ENCODE data around the gene DAW1.

DNA sequence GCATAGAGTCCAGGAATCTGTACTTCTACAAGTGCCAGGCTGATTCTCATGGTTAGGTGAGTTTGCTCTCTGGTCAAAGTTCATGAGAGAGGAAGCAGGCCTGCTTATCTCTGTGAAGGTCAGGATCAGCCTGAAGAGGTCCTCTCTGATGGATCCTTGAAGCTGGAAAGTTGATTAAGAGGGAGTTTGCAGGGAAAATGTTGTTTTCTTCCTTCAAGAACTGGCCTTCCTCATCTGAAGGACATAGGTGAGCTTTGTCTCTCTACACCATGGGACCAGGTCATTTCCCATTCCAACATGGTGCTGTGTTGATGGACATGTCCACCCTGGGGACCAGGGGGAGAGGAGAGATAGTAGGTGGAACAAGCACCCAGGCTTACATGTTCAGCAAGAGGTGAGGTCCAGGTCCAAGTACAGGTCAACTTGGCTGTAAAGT lies 42.9 kb upstream of the DAW1 start:
- TF ChIP-seq, protein P1, sequence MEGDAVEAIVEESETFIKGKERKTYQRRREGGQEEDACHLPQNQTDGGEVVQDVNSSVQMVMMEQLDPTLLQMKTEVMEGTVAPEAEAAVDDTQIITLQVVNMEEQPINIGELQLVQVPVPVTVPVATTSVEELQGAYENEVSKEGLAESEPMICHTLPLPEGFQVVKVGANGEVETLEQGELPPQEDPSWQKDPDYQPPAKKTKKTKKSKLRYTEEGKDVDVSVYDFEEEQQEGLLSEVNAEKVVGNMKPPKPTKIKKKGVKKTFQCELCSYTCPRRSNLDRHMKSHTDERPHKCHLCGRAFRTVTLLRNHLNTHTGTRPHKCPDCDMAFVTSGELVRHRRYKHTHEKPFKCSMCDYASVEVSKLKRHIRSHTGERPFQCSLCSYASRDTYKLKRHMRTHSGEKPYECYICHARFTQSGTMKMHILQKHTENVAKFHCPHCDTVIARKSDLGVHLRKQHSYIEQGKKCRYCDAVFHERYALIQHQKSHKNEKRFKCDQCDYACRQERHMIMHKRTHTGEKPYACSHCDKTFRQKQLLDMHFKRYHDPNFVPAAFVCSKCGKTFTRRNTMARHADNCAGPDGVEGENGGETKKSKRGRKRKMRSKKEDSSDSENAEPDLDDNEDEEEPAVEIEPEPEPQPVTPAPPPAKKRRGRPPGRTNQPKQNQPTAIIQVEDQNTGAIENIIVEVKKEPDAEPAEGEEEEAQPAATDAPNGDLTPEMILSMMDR (conservative IDR thresholded peaks at IDR 0.05) = no peak
- no peak for TF ChIP-seq EZH2 (IDR thresholded peaks at IDR 0.05; ENCODE audit: low read depth)
